NCI-H82 treated with DMSO at 0.1 percent for 48 hours (cell line): ENCODE measurements around the gene PPIH.
"Not testable (repeated sequence)": the region's sequence is repeated elsewhere in the genome, so short reads cannot be mapped to it uniquely, and the experiment has no call there.

Source experiments
- DNase-seq: peaks from one replicate; lab custom pipeline; 2025; ENCODE audit not compliant: unreplicated experiment; lab: John Stamatoyannopoulos, UW

The PPIH gene

GRCh38 chr1:42657981-42658876, at the start of gene PPIH:
Gene PPIH, plus strand, starts transcription at chr1:42658423. Its CDS starts 24 bp downstream, at chr1:42658447.
- DNase-seq = peak; percentile 91

DNA sequence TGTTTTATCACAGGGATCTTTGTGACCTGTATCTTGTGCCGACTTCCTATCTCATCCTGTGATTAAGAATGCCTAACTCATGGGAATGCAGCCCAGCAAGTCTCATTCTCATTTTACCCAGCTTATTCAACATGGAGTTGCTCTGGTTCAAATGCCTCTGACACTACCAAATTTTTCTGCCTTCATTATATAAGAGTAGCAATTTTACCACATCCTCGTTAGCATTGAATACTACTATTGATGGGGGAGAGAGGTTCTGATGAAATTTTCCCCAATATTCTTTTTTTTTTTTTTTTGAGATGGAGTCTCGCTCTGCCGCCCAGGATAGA, 44.5 kb upstream of the PPIH start:
- DNase-seq = no peak

GRCh38 chr1:42618866-42619265, 39.4 kb upstream of the PPIH start:
- DNase-seq = no peak

DNA sequence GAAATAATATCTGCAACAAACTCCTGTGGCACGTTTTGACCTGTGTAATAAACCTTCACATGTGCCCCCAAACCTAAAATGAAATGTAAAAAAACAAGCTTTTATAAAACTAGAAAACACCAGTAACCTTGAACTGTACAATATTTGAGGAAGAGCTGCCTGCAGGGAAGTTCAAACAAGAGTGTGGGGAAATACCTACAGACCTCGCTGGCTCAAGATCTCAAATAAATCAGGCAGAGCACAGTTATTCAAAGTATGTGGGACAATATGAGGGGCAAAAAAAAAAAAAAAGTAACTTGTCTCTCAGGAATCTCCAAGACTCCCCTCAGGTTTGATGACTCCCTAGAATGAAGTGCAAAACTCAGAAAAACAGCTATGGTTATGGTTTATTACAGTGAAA, 37.9 kb upstream of the PPIH start:
- DNase-seq = no peak

GRCh38 chr1:42621180-42621579, 37.0 kb upstream of the PPIH start:
- not testable (repeated sequence) for DNase-seq

DNA sequence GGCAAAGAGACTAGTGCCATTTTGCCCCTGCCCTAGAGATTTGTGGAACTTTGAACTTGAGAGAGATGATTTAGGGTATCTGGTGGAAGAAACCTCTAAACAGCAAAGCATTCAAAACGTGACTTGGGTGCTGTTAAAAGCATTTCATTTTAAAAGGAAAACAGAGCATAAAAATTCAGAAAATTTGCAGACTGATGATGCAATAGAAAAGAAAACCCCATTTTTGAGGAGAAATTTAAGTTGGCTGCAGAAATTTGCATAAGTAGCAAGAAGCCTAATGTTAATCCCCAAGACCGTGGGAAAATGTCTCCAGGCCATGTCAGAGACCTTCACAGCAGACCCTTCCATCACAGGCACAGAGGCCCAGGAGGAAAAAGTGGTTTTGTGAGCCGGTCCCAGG, 31.0 kb upstream of the PPIH start:
- not testable (repeated sequence) for DNase-seq

DNA sequence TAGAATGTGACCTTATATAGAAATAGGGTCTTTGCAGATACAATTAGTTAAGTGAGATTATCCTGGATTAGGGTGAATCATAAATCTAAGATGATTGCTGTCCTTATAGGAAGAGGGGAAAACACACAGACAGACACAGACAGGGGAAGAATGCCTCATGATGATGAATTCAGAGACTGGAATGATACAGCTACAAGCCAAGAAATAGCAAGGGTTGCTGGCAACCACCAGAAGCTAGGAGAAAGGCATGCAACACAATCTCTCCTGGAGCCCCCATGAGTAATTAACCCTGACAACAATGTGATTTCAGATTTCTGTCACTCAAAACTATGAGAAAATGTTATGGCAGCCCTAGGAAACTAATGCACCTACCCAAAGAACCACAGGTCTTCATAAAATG, 19.1 kb upstream of the PPIH start:
- peak; percentile 70 for DNase-seq

DNA sequence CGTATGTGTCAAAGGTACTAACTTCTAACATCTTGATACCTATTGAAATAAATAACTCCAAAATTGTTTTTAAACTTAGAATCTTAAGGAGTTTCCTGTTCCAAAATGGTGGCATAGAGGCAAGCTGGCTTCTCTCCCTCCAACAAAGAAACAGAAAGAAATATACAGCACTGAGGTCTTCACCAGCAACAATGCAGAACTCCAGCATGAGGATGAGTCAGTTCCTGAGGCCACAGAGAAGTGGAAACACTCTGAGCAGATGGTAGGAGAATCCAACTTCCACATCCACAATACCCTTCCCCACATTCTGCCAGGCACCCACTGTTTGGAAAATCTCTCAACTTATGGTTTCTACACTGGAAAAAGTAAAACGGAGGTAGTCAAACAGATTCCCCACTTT, 12.2 kb upstream of the PPIH start:
- DNase-seq = no peak

DNA sequence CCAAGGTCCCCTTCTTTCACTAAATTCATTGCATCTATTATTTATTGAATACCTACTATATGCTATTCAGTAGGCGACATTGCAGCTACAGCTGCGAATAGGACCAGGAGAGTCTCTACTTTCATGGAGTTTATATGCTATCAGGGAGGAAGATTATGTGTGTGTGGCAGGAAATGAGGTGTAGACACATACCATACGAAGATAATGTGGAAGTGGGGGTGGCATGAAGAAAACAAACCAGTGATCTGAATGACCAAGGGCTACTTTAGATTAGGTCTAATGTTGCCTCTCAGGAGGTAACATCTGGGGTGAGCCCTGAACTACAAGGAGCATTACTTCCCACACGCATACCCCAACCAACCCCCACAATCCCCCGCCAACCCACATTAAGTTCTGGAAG, 1.0 kb upstream of the PPIH start:
- DNase-seq = no peak

DNA sequence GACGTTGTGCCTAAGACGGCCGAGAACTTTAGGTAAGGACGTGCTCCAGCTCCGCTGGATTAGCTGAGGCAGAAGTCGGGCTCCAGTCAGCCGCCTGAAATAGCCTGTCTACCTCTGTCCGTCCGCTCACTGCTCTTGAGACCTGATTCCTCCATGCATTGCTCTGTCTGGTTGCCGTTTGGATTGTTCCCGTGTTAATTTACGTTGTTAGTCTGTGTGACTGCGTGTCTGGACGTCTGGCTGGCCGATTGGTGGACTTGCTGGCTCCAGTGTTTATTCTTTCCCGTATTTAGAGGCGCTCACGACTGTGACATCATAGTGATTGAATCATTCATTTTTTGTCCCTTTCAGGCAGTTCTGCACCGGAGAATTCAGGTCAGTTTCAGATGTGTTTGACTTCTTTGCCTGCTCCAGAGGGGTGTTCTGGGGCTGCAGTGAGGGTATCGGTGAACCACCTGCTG, 684 bp downstream of the PPIH start:
- no peak for DNase-seq

DNA sequence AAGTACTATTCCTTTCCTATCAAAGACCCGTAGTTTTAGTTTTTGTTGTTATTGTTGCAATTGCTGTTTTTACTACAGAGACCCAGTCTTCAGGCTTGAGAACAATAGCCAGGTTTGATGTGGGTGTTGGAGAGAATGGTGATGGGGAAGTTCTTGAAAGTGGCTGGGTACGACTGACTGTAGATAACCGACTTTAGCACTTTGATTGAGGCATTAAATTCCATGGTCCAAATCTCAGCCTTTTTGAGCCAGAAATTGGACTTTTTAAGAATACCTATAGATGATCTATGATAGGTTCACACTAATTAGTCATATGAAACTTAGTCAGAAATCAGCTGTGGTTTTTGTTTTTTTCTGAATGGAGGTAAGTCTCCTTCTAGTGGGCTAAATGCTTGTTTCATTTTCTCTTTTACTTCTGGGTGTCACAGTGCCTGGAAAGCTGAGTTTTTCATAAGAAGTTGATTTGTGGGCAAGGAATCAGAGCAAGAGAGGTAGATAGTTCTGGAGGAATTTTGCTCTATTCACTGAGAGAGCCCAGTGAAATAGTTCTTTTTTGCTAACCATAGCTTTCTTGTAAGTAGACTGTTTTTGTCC, 2.8 kb downstream of the PPIH start:
- no peak for DNase-seq

DNA sequence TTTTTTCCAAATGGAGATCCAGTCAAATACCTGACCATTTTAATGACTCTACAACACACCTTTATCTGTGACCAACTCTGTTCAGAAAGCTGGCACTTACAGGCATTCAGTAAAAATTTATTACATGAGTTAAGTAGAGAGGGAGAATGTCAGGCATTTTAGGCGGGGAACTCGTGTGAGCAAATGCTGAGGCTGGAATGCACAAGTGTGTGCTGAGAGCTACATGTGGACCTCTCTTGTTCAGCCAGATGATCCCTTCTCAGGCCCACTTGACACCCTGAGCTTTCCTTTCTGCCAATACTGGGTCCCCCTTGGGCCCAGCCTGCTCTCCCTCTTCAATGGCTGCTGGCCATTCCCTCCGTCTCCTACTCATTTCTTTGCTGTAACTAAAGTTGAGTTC, 11.7 kb downstream of the PPIH start:
- no peak for DNase-seq

DNA sequence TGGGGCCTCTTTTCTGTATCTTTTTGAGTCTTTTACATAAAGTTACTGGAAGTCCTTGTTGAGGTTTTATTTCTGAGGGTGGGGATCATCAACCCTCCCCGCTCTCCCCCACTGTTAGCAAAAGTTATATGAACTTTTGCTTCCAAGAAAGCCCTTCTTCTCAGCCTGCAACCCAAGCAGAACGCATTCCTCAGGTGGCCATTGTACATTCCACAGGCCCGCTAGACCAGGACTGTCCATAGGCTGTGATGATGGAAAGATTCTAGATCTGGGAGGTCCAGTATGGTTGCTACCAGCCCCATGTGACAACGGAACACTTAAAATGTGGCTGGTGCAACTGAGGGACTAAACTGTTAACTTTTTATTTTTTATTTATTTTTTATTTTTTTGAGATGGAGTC, 12.2 kb downstream of the PPIH start:
- no peak for DNase-seq

DNA sequence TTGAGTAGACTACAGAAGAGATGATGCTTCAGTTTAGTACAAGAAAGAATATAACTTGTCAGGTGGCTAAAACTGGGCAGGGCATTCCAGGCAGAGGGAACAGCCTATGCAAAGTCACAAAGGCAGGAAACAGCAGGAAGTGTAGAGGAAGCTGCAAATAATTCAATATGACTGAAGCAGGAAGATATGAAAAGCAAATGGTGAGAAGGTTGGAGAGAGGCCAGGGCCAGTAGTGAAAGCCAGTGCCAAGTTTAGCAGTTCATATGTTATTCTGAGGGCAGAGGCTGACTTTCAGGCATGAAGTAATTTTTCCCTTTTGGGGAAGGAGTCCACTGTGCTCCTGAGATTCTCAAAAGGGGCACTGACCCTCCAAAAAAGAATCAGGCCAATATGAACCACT, 16.0 kb downstream of the PPIH start:
- DNase-seq = no peak

DNA sequence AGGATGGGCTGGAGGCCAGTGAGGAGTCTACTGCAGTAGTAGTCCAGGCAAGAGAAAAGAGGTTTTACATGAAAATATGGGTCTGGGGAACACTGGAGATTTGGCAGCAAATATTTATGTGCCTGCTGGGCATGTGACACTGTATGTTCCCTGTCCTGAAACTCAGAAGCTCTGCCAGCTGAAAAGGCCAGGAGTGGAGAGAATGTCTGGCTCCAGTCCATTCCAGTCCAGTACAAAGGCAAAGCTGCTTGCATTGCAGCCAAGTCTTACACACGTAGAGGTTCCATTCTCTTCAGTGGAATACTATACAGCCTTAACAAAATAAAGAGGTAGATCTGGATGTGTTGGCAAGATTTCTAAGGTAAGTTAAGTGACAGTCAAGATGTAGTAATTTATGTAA, 16.5 kb downstream of the PPIH start:
- no peak for DNase-seq

- no peak for DNase-seq
These were observed 17.2 kb downstream of the PPIH start for GRCh38 chr1:42675467-42675866.

DNA sequence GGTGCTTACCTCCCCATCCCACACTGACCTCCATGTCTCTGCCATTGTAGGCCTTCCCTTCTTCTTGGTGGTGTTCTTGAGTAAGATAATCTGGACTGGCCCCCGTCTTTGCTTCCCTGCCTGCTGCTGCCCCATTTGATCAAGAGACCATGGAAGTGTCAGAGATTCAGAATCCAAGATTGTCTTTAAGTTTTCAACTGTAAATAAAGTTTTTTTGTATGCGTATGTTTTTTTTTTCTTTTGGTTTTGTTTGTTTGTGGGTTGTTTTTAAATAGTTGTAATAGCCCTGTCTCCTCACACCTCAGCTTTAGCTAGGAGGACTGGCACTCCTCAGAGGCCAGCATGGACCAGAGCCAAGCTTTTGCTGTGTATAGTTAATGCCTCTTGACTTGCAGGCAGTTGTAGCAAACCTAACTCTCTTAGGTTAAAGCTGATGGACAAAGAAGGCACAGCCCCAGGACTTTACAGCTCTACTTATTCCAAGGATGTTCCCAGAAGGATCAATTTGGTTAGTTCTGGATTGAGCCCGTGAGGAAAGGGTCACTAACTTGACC, 18.4 kb downstream of the PPIH start:
- no peak for DNase-seq

- DNase-seq = no peak
These were observed 21.3 kb downstream of the PPIH start for GRCh38 chr1:42679364-42679983.

DNA sequence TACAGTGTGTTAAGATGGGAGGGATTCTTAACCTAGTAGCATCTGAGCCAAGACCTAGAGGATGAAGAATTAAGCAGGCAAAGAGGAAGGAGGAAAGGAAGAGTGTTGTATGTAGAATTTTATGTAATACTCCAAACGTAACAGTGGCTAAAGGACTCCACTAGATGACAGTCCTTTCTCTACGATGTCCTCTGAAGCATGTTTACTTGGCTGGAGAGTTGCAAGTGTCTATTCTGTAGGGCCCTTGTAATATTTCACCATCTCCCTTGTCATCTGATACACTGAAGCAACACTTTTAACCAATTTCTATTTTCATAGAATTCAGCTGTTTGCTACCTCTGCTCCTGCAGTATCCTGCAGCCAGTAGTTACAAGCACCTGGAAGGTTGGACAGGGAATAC, 21.8 kb downstream of the PPIH start:
- DNase-seq = no peak

DNA sequence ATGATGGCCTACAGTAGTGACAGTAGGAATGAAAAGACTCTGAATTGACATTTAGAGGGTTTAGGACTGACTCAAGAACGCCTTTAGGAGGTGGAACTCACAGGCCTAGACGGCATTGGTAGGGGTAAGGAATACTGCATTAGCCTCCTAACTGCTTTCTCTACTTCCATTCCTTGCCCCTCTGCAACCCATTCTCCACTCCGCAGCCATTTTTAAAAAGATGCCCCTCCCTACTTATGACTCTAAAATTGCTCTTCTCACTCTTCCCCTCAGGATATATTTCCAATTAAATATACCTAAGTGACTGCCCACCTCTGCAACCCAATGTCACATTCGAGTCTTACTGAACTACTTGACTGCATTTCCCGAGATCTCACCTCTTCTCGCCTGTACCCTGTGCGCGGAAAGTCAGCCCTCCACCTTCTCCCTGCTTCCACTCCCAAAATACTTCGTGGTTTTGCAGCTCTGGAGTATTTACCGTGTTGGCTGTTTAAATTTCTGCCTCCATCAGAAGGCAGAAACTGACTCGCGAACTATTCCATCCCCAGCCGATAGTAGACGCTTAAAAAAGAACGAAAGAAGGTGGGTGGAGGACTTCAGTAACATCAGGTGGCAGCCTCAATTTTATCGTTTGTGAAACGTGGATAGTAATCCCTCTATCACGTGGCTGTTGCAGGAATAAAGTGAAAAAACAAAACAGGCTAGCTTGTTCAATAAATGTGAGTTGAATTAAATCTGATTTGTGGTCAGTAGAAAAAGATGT, 22.9 kb downstream of the PPIH start:
- no peak for DNase-seq
